GM12865 (cell line): Measurements from ENCODE around the gene RPSA.

ENCODE experiments used
- DNase-seq: peaks from one replicate; pipeline ENCODE4 v3.0.0; 2010; ENCODE audit warnings: low read depth
- H3K4me3 ChIP-seq: 2 replicates; pipeline ENCODE4 v1.5.1; 2011; ENCODE audit warnings: mild to moderate bottlenecking, low read depth, low read length, control low read depth
- CTCF ChIP-seq: IDR thresholded peaks from 2 replicates; pipeline ENCODE4 v1.5.1; 2011; ENCODE audit warnings: low read length, control low read depth, low read depth, inconsistent platforms; ENCODE audit not compliant: insufficient read depth; ENCODE audit errors: missing control alignments

RPSA gene

GRCh38 chr3:39420543-39420942 is 14.0 kb downstream of the RPSA start:
- no peak overlapping the region for H3K4me3 ChIP-seq
- no peak for DNase-seq
- TF ChIP-seq CTCF: no peak

- no peak overlapping the region for H3K4me3 ChIP-seq
- no peak for TF ChIP-seq CTCF
- no peak for DNase-seq
These were observed 17.0 kb downstream of the RPSA start for GRCh38 chr3:39423436-39423970.

GRCh38 chr3:39426312-39426711 is 19.8 kb downstream of the RPSA start:
- no peak for DNase-seq
- no peak for TF ChIP-seq CTCF
- no peak overlapping the region for H3K4me3 ChIP-seq

GRCh38 chr3:39427506-39427905 is 21.0 kb downstream of the RPSA start:
- H3K4me3 ChIP-seq: no peak overlapping the region
- no peak for DNase-seq
- no peak for TF ChIP-seq CTCF

- TF ChIP-seq CTCF: no peak
- DNase-seq: no peak
- no peak overlapping the region for H3K4me3 ChIP-seq
These were observed 22.3 kb downstream of the RPSA start for GRCh38 chr3:39428745-39429201.

GRCh38 chr3:39429466-39429865 is 22.9 kb downstream of the RPSA start:
- H3K4me3 ChIP-seq: no peak overlapping the region
- TF ChIP-seq CTCF: no peak
- no peak for DNase-seq

GRCh38 chr3:39432342-39432741 is 25.8 kb downstream of the RPSA start:
- no peak for DNase-seq
- no peak for TF ChIP-seq CTCF
- H3K4me3 ChIP-seq: no peak overlapping the region
